Fibroblast of the aortic adventitia (primary cell): ENCODE data around the gene ZIC5. TPM values are rescaled to one million over a fixed set of nuclear protein-coding genes. Genes with fewer than 3 reads are reported as not detected.

Source experiments
- DNase-seq: peaks from one replicate; pipeline ENCODE4 v3.0.0-alpha.2; 2010; ENCODE audit warnings: low read depth
- H3K4me3 ChIP-seq: 2 replicates; pipeline ENCODE4 v1.5.1; 2011; ENCODE audit warnings: low read depth, mild to moderate bottlenecking, control low read depth, low read length, moderate library complexity
- total RNA-seq: library from RNA; depleted of rRNA; stranded (reverse); fragments of >200 nt; gene quantifications from 2 replicates; pipeline ENCODE4 v1.2.3, GENCODE V29; 2012; ENCODE audit warnings: low replicate concordance
- TF ChIP-seq, protein P1 (sequence below): IDR thresholded peaks from 2 replicates; pipeline ENCODE4 v1.5.1; 2011; ENCODE audit warnings: mild to moderate bottlenecking, low read length, control low read depth, inconsistent platforms; ENCODE audit not compliant: insufficient read depth

The ZIC5 gene
- total RNA-seq, 1 donor: not detected

DNA sequence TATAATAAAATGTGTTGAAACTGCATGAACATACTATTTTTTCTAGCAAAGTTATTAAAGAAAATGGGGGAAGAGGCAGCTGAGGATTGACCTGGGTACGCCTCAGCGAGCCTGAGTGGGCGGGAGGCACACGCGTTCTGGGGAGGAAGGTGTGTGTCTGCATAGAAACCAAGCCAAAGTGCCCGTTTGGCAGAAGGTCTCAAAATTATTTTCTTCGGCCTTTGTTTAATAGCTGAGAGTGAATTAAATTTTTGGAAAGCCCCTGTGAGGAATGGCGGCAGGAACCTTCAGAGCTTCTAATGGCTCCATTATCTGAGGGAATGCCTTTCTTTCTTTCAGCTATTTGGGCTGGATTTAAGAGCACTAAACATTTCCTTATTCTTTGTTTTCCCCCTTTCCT lies 15.2 kb upstream of the ZIC5 start:
- no peak overlapping the region for H3K4me3 ChIP-seq
- TF ChIP-seq, protein P1, sequence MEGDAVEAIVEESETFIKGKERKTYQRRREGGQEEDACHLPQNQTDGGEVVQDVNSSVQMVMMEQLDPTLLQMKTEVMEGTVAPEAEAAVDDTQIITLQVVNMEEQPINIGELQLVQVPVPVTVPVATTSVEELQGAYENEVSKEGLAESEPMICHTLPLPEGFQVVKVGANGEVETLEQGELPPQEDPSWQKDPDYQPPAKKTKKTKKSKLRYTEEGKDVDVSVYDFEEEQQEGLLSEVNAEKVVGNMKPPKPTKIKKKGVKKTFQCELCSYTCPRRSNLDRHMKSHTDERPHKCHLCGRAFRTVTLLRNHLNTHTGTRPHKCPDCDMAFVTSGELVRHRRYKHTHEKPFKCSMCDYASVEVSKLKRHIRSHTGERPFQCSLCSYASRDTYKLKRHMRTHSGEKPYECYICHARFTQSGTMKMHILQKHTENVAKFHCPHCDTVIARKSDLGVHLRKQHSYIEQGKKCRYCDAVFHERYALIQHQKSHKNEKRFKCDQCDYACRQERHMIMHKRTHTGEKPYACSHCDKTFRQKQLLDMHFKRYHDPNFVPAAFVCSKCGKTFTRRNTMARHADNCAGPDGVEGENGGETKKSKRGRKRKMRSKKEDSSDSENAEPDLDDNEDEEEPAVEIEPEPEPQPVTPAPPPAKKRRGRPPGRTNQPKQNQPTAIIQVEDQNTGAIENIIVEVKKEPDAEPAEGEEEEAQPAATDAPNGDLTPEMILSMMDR: no peak
- DNase-seq: no peak

DNA sequence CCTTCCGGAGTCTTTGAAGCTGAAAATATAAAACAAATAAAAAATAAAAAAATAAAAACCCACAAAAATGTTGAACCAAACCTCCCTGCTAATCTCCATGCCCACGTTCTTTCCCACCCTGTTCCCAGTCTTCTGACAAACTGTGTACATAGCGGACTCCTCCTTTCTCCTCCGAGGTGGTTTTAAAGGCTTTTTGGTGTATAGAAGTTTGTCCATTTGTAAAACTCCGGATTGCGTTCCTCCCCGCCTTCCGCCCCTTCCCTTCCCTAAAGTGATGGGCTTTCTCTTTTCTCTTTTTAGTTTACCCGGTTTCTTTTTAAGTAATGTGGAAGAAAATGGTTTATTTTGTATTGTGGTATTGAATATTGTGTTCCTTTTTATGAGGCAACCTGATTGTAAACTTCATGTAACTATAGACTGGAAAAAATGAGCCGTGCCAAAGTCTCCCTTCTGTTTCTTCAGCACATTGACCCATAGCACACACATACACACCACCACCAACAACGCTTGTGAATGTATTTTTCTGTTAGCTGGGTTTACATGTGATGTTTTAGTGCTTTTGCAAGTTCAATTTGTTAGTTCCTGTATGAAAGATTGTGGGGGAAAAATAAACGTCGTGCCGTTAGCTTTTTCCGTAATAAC lies 14.4 kb upstream of the ZIC5 start:
- no peak for DNase-seq
- TF ChIP-seq, protein P1: no peak
- no peak overlapping the region for H3K4me3 ChIP-seq

DNA sequence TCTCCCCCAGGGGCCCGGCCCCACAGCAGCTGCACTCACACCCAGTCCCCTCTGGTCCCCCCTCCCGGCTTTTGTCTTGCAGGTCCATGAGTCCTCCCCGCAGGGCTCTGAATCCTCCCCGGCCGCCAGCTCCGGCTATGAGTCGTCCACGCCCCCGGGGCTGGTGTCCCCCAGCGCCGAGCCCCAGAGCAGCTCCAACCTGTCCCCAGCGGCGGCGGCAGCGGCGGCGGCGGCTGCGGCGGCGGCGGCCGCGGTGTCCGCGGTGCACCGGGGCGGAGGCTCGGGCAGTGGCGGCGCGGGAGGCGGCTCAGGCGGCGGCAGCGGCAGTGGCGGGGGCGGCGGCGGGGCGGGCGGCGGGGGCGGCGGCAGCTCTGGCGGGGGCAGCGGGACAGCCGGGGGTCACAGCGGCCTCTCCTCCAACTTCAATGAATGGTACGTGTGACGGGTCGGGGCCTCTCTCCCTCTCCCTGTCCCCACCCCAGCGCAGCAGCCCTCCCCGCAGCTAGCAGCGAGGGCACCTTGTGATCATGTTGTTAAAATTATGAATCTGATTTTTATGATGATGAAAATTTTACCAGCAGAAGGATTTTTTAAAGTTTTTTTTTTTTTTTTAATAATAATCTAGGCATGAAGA lies 13.8 kb upstream of the ZIC5 start:
- DNase-seq: no peak
- TF ChIP-seq, protein P1: no peak
- no peak overlapping the region for H3K4me3 ChIP-seq

DNA sequence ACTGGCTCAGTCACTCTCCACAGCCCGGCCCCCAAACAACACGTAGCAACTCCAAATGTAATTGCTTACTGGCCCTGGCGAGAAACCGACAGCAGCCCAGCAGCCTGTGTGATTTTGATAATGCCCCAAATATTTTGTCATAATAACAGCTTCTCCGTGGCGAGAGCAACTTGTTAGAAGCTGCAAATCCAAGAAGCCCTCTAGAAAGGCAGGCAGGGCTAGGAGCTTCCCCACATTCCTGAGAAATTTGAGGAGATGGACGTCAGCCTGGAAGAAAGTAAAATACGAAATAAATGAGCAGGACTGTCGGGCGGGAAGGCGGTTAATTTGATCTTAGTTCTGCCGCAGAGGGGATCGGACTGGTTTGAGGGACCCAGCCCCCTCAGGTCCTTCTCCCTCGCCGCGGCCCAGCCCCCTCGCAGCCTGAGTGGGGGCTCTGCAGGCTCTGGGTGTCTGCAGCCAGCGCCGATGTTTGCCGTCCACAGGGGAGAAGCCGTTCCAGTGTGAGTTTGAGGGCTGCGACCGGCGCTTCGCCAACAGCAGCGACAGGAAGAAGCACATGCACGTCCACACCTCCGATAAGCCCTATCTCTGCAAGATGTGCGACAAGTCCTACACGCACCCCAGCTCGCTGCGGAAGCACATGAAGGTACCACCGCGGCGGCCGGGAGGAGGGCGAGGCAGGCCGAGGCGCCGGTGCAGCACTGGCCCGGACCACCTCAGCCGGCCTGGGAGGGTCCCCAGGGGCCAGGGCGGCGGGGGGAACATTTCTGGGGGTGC lies 13.1 kb upstream of the ZIC5 start:
- H3K4me3 ChIP-seq: no peak overlapping the region
- TF ChIP-seq, protein P1: no peak
- no peak for DNase-seq

DNA sequence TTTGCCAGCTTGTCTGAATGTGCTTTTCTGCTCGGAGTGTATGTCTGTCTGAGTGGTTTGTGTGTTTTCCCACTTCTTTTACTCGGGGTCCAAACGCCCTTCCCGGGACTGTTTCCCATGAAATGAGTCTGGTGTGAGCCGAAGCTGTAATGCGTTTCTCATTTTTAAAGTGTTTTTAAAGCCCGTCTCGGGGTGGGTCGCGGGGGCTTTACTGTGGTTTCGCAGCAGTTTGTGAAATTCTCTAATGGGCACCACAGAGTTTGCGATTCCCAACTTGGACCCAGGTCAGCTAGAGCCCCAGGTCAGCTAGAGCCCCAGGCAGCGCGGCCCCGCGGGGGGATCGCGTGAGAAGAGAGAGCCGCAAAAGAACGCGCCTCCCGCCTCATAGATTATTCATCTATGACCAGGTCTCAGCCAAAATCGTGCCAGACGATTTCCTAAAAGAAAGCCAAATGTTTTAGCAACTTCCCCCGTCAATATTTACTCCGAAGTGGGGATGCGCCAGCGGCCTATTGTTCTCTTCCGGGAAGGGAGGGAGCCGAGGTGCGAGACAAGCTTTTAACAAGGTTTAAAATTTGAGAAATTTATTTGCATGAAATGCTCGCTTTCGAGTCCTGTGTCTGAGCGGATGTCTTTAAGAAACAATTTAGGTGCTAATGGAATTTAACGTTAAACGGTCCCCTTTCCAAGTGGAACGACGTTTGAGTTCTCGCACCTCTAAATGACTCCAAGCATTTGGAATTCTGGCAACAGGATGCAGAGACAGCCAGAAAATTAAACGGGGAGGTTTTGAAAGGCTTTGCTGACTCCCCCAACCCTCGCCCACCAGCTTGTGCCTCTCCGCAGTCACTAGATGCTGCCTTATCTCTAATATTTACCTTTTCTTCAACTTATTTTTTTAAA lies 12.2 kb upstream of the ZIC5 start:
- no peak for DNase-seq
- TF ChIP-seq, protein P1: no peak
- no peak overlapping the region for H3K4me3 ChIP-seq
